Stimulated activated CD8-positive, alpha-beta memory T cell treated with anti-CD3 and anti-CD28 coated beads, Interleukin-15, amount 100 ng/mL, for 1 hour (primary cell): ENCODE measurements around the gene TRIM24.

ENCODE experiments used
- DNase-seq: peaks from one replicate; pipeline ENCODE4 v3.0.0-alpha.2; 2020; ENCODE audit warnings: low read depth

TRIM24 gene

GRCh38 chr7:138579136-138579535 lies 119.1 kb downstream of the TRIM24 start:
- no peak for DNase-seq

- DNase-seq, result no peak
Measured at GRCh38 chr7:138579671-138580070, 119.6 kb downstream of the TRIM24 start.

- no peak for DNase-seq
Measured at GRCh38 chr7:138581065-138581464, 121.0 kb downstream of the TRIM24 start.

GRCh38 chr7:138584283-138584682 lies 124.2 kb downstream of the TRIM24 start:
- no peak for DNase-seq

- DNase-seq, result no peak
Measured at GRCh38 chr7:138584696-138585095, 124.6 kb downstream of the TRIM24 start.

- DNase-seq, result no peak
Measured at GRCh38 chr7:138585283-138585993, 125.4 kb downstream of the TRIM24 start.

GRCh38 chr7:138587485-138587884 lies 127.4 kb downstream of the TRIM24 start:
- DNase-seq, result no peak

- DNase-seq, result no peak
Measured at GRCh38 chr7:138588986-138589385, 128.9 kb downstream of the TRIM24 start.

- DNase-seq, result no peak
Measured at GRCh38 chr7:138590154-138590553, 130.1 kb downstream of the TRIM24 start.

GRCh38 chr7:138595454-138595853 lies 135.4 kb downstream of the TRIM24 start:
- no peak for DNase-seq

- DNase-seq, result no peak
Measured at GRCh38 chr7:138602451-138602850, 142.4 kb downstream of the TRIM24 start.

GRCh38 chr7:138603549-138604318 lies 143.7 kb downstream of the TRIM24 start:
- DNase-seq, result no peak

GRCh38 chr7:138606236-138606635 lies 146.2 kb downstream of the TRIM24 start:
- no peak for DNase-seq

GRCh38 chr7:138607216-138608126 lies 147.4 kb downstream of the TRIM24 start:
- no peak for DNase-seq

GRCh38 chr7:138608275-138608674 lies 148.2 kb downstream of the TRIM24 start:
- DNase-seq, result no peak

- DNase-seq, result no peak
Measured at GRCh38 chr7:138610671-138611170, 150.7 kb downstream of the TRIM24 start.

- no peak for DNase-seq
Measured at GRCh38 chr7:138613630-138614029, 153.6 kb downstream of the TRIM24 start.

- no peak for DNase-seq
Measured at GRCh38 chr7:138616085-138616484, 156.0 kb downstream of the TRIM24 start.

- DNase-seq, result no peak
Measured at GRCh38 chr7:138618506-138618905, 158.4 kb downstream of the TRIM24 start.

- no peak for DNase-seq
Measured at GRCh38 chr7:138618933-138619332, 158.9 kb downstream of the TRIM24 start.

- DNase-seq, result no peak
Measured at GRCh38 chr7:138622841-138623240, 162.8 kb downstream of the TRIM24 start.
